ENCODE results near the gene DLK1.

DNA sequence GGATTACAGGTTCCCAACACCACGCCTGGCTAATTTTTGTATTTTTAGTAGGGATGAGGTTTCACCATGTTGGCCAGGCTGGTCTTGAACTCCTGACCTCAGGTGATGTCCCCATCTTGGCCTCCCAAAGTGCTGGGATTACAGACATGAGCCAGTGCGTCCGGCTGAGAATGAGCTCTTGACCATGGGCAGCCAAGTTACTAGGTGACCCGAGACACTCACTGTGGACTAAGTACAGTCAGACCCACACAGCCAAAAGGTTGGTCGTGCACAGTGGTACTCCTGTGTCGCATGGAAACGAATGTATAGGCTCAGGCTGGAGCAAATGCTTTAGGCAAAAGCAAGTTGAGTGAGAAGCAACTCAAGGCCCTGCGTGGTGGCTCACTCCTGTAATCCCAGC, 21.0 kb downstream of the DLK1 start:
- TF ChIP-seq, protein P1, sequence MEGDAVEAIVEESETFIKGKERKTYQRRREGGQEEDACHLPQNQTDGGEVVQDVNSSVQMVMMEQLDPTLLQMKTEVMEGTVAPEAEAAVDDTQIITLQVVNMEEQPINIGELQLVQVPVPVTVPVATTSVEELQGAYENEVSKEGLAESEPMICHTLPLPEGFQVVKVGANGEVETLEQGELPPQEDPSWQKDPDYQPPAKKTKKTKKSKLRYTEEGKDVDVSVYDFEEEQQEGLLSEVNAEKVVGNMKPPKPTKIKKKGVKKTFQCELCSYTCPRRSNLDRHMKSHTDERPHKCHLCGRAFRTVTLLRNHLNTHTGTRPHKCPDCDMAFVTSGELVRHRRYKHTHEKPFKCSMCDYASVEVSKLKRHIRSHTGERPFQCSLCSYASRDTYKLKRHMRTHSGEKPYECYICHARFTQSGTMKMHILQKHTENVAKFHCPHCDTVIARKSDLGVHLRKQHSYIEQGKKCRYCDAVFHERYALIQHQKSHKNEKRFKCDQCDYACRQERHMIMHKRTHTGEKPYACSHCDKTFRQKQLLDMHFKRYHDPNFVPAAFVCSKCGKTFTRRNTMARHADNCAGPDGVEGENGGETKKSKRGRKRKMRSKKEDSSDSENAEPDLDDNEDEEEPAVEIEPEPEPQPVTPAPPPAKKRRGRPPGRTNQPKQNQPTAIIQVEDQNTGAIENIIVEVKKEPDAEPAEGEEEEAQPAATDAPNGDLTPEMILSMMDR (IDR thresholded peaks at IDR 0.05), result no peak
- TF ChIP-seq POLR2AphosphoS5 (IDR thresholded peaks at IDR 0.05; ENCODE audit: low read depth, low read length), result no peak
- TF ChIP-seq, protein P2, sequence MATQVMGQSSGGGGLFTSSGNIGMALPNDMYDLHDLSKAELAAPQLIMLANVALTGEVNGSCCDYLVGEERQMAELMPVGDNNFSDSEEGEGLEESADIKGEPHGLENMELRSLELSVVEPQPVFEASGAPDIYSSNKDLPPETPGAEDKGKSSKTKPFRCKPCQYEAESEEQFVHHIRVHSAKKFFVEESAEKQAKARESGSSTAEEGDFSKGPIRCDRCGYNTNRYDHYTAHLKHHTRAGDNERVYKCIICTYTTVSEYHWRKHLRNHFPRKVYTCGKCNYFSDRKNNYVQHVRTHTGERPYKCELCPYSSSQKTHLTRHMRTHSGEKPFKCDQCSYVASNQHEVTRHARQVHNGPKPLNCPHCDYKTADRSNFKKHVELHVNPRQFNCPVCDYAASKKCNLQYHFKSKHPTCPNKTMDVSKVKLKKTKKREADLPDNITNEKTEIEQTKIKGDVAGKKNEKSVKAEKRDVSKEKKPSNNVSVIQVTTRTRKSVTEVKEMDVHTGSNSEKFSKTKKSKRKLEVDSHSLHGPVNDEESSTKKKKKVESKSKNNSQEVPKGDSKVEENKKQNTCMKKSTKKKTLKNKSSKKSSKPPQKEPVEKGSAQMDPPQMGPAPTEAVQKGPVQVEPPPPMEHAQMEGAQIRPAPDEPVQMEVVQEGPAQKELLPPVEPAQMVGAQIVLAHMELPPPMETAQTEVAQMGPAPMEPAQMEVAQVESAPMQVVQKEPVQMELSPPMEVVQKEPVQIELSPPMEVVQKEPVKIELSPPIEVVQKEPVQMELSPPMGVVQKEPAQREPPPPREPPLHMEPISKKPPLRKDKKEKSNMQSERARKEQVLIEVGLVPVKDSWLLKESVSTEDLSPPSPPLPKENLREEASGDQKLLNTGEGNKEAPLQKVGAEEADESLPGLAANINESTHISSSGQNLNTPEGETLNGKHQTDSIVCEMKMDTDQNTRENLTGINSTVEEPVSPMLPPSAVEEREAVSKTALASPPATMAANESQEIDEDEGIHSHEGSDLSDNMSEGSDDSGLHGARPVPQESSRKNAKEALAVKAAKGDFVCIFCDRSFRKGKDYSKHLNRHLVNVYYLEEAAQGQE (IDR thresholded peaks at IDR 0.05; ENCODE audit: insufficient read depth in 1 of 2, low read depth in 2 of 2, low read length in 1 of 2), result no peak
- TF ChIP-seq SIN3A (IDR thresholded peaks at IDR 0.05; ENCODE audit: borderline replicate concordance, insufficient read depth, low read depth, low read length), result no peak
- no peak for TF ChIP-seq TCF7L2 (IDR thresholded peaks at IDR 0.05; ENCODE audit: low read depth, low read length)

Measured in Panc1 (cell line).